ENCODE results near the gene SORBS1.

SORBS1 gene

DNA sequence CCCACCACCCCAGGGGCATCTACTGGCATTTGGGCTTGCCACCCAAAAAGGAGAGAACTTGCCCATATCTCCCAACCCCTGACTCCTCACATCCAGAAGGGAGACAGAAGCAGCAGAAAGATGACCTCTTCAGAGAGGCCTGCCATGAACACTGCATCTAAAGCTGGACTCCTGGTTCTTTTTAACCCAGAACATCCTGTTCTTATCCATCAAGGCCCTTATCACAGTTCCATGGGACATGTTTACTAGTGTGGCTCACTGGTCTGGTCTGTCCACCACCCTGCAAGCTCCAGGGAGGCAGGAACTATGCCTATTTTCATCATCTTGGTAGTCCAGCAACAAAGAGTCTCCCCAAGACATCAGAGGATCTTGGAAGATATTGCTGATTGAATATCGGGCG is 155.5 kb downstream of the SORBS1 start:
- no peak for DNase-seq

DNA sequence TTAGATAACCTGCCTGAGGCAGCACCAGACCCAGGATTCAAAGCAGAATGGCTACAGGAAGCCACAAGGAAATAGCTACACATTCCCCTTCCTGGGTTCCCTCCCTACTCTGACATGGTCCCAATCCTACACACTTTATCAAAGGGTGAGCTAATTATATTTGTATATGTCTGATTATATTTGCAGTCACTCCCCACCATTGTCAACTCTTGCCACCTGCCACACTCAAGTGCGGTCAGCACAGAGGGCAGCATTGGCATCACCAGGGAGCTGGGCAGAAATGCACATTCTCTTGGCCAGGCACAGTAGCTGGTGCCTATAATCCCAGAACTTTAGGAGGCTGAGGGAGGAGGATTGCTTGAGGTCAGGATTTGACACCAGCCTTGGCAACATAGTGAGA is 156.3 kb downstream of the SORBS1 start:
- no peak for DNase-seq

DNA sequence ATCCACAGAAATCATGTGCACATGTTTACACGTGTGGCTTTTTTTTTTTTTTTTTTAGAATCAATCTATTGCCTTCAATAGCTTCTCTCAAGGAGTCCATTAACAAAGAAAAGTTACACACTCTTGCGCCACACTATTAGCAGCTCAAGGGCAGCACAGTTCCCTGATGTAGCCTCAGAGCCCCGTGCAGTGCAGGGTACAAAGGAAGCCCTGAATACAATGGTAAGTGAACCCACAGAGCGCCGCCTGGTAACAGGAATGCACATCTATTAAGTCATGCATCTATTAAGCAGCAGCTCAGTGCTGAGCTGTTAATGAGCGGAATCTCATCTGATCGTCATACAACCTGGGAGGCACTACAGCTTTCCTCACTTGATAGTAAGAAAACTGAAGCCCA is 156.7 kb downstream of the SORBS1 start:
- DNase-seq = no peak

DNA sequence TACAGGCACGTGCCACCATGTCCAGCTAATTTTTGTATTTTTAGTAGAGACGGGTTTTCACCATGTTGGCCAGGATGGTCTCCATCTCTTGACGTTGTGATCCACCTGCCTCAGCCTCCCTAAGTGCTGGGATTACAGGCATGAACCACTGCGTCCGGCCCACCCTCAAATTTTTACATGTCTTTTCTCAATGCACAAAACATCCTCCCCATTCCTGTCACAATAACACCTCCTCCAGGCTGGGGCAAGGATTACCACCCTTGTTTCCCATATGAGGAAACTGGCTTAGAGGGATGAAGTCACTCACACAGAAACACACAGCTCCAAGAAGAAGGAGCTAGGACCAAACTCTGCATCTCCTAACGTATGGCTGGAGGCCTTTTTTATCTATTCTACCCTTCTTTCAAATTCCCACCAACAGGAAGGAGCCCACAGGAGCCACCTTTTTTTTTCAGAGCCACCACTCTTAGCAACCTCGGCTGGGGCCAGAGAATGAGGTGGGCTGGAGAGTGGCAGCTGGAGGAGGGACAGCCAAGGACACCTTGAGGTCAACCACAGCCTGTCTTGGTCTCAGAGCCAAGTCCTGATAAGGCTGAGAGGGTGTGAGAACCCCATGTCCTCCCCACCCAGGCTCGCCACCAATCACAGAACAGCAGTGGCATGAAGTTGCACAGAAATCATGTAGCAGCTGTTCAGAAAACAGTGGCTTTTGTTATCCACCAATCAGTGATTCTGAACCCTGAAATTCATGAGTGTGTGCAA is 157.3 kb downstream of the SORBS1 start:
- DNase-seq = no peak

DNA sequence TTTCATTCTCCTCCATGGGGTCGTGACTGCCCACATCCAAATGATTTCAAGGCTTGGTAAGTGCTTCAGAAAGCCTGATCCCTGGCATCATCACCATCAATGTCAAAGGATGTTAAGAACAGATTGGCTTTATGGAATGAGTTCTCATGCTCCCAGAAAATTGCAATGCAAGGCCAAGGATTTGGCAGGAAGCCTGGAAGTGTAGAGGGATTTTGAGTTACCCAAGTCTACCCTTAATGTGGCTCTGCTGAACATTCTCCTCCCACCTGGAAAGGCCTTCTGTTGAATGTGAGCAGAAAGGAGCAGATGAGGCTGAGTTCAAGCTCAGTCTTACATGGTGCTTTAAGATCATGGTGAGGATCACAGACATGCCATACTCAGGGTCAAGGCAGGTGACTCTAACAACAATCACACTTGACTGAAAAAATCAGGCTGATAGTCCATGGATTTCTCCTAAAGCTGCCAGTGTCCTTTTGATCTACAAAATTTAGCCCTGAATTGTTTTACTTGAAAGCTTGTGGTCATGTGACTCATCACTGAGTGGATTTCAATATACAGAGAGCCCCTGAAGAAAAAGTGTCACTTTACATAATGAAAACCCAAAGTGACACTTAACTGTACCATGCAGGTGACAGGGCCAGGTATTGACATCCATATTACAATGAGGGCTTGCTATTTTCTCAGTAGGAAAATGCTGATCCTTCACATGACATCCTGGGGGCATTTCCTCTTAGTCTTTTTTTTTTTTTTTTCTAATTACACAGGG is 159.3 kb downstream of the SORBS1 start:
- DNase-seq = no peak

DNA sequence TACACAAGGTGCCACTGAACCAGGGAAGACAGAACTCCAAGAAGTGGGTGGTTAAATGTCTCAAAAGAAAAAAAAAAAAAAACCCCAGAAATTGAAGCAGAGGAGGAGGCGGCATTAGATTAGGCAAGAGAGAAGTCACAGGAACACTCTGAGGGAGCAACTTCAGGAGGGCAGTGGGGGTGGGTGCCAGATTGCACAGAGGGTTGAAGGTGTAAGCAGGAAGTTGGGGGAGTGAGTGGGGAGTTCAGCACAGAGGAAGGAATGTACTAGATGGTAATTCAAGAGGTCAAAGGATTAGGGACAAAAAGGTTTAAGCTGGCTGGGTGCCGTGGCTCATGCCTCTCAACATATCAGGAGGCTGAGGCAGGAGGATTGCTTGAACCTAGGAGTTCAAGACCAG is 160.4 kb downstream of the SORBS1 start:
- DNase-seq = no peak

DNA sequence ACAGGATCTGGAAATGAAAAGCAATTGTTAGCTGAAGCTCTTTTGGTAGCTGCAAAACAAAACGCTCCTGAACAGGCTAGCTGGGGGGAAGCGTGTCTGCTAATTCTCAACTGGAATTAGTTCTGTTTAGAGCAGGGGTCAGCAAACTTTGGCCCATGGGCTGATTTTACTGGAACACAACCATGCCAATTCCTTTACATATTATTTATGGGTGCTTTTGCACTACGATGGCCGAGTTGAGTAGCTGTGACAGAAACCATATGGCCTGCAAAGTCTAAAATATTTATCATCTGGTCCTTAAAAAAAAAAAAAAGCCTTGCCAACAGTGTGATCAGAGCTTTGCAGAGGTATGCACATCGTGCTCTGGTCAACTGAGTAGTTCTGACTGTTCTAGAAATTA is 162.0 kb downstream of the SORBS1 start:
- DNase-seq = no peak

DNA sequence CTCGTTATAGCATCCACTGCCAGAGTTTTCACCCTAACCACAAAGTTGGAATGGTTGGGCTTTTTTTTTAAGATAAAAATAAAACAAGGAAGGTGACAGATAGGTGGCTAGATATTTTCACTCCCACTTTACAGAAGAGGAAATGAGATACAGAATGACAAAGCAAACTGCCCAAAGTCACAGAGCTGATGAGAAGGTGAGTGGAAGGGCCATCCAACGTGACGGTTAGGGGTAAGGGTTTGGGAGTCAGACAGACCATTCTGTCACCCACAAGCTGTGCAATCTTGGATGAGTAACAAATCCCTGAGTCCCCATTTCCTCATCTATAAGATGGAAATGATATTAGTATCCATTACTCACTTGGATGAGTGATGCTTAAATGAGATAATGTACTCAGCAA is 163.4 kb downstream of the SORBS1 start:
- no peak for DNase-seq

DNA sequence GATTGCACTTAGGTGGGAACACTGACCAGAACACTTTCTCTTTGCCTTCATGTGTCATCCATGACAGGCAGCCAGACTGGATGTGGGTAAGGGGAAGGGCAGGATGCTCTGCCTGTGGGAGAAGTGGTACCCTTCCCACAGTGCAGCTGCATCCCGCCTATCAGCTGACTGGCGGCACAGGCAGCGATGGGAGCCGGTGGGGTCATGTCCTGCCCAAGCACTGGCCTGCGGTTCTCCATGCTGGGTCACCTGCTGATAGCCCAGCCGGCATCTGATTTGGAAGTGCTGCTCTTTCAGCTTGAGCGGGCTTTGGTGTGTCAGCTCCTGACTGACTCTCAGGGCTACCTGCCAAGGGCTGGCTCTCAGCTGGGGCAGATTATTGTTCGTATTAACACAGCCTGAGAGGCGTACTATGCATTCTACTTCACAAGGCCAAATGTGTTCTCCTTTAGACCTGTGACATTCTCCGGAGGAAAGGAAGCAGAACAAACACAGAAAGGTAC is 165.2 kb downstream of the SORBS1 start:
- DNase-seq = no peak

DNA sequence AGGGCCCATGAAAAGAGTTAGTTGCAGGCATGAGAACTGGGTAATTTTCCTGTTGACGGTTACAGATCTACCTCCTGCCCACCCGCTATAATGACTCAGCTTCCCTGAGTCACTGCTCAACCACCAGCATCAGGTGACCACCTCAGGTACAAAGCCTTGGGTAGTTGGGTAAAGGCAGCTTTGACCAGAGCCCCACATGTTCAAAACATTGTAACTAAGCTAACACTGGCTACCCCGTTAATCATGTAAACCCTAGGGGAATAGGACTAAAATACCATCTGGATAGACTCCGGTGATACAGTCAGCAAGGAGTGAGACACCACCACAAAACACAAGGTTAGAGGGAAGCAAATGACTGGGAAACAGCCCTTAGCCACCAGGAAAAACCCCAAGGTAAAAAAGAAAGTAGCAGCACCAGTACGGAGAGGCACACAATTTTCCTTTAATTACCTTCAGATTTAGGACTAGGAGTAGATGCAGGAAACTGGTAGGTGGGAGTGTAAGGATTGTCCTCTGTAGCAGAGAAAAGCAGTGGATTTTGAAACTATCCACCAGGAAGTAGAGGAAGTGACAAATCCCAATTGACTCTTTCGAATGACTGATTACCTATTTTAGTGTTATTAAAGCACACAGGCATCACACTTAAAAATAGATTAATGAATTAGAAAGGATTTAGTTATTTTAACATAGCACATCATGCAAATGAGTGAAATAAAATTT is 166.8 kb downstream of the SORBS1 start:
- no peak for DNase-seq

DNA sequence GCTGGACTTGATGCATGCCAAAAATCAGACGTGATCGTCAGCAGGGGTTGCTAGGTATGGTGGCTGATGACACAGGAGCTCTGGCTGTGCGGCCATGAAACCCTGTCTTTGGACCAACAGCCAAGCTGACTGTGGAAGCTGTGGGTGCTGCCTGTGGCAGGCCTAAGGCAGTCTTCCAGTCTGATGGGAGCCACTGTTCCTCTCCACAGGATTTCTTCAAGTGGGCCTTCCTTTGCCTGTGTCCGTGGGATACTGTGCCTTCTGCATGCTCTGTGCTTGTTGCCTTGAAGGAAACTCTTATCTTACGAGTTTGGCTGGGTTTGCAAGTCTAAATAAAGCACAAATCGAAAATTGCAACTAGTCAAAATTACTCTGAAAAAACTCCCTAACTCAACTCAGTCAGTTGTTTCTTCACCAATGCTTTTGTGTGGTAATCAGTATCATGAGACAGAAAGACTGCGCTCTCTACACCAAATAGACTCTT is 168.4 kb downstream of the SORBS1 start:
- DNase-seq = no peak

DNA sequence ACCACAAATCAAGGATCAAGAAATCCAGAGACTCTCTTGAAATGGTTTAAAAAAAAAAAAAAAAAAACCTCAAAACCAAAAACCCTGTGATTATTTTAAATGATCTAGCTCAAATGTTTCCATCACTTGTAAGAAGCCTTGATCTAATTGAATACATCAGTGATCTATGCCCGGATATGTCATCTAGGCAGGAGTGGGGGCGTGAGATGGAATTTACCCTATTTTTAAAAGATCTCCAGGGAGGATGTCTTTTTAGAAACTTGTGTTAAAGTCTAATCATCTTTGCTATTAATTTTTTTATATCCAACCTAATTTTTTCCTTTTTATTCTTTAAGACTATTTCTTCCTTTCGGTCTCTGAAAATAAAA is 169.0 kb downstream of the SORBS1 start:
- DNase-seq = no peak

DNA sequence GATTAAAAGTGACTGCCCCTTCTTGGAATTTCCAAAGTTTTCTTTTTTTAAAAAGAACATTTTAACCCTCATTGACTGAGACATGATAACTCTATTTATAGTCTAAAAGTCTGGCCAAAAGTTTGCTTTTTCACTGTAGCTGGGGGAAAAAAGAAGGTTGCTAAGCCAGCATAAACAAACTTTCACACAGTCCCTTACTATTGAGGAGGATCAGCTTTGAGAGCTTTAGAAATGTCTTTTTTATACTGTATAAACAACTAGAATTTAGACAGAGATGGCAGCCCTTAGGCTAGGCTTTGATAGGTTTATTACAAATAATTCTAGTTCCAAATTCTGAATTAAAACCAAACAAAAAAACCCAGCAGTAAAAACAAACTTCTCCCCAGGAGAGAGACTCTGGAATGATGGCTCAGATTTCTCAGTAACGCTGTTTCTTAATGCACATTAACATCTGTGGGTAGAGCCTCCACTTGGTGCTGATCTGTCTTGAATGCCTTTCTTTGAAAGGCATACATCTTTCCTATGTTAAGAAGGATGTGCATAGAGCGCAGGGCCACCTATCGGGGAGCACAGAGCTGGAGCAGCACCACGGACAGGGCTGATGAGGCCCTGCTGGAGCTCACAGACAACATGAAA is 169.5 kb downstream of the SORBS1 start:
- DNase-seq = no peak

DNA sequence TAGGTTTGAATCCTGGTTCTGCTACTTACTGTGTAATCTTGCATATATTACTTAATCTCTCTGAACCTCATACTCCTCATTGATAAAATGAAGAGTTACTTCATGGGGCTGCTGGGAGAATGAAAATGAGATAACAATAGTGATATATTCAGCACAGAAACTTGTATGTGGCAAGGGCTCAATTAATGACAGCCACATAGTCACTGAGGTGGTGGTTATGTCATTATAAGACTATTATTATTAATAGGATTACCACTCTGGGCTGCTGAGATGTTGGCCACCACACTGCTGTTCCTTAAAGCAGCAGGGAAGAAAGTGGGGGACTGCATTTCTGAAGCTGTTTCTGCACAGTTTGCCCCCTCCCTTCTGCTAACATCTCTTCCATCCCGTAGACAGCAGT is 170.0 kb downstream of the SORBS1 start:
- no peak for DNase-seq

DNA sequence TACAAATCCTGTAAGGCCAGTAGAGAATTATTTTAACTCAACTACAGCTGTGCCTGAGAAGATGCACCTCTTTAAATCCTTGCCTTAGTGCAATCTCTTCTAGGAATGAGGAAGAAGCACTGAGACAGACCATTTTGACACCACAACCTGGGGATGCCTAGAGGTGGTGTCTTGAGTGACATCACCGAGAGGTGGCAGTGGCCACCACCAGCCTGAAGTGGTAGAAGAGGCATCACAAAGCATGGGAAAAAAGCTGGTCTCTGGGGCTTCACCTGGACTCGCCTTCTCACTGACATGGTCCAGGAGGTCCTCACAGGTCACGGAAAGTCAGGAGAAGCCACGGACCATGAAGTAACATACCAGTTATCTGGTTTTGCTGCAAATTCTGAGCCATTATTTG is 171.2 kb downstream of the SORBS1 start:
- no peak for DNase-seq

DNA sequence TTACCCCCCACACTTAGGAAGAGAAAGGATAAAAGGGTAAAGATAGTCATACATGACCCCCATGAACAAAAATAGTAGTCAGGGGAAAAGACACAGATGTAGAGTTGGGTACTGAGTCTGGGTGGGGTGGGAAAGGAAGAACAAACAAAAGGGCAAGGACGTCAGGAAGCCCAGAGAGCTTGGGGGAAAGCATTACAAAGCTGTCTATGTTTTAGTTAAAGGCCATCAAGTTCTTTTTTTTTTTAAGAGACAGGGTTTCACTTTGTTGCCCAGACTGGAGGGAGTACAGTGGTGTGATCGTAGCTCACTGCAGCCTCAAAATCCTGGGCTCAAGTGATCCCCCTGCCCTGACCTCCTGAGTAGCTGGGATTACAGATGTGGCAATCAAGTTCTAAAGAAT is 172.0 kb downstream of the SORBS1 start:
- no peak for DNase-seq

DNA sequence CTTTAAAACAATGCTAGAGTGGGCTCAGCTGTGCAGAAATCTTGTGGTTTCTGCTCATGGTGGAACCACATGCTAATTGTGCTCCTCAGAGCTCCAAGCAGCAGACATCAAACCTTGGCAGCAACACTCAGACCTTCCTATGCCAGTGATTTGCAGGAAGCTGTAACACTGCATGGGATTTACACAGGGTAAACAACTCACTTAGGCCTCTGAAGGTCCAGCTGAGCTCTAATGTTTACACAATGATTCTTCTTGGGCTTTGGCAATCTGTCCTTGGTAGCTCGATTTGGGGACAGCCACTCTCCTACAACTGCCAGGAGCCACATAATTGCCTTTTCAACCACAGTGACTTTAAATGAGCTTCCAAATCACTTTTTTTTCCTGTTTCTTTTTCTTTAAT is 172.6 kb downstream of the SORBS1 start:
- no peak for DNase-seq

DNA sequence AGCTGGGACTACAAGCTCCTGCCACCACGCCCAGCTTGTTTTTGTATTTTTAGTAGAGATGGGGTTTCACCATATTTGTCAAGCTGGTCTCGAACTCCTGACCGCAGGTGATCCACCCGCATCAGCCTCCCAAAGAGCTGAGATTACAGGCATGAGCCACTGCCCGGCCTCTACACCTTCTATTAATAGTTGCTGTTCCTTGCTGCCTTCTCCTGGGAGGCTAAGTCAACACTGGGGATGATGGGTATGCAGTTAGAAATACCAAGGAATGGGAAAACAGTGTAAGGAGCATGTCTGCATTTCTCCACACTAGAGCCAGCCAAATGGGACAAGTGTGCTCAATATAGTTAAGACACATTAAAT is 173.1 kb downstream of the SORBS1 start:
- no peak for DNase-seq

DNA sequence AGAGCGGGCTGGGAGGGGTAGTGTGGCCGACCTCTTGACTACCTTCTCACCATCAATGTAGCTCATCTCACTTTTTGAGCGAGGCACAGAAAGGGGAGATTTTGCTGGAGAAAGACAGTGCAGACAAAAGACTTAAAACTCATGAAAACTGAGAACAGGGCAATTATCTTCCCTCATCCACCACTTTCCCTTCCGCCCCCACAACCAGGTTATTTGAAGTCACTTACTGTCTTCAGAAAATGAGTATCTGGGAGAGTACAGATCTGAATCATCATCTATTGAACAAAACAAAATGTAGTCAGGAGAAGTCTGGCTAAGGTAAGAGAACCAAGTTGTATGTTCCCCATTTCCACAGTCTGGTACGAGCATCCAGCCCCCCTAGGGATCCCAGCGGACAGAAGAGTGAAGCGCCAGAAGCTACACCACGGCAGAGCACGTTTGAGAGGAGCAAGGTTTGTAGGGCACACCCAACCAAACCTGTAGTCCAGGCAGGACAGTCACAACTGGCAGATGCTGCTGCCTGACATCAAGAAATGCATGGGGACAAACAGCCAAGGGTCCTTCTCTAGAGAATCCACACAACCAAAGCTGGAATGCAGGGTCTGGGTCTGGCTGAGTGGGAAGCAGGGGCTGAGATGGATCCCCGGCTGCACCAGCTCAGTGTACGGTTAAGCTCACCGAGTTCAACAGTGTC is 177.0 kb downstream of the SORBS1 start:
- no peak for DNase-seq

DNA sequence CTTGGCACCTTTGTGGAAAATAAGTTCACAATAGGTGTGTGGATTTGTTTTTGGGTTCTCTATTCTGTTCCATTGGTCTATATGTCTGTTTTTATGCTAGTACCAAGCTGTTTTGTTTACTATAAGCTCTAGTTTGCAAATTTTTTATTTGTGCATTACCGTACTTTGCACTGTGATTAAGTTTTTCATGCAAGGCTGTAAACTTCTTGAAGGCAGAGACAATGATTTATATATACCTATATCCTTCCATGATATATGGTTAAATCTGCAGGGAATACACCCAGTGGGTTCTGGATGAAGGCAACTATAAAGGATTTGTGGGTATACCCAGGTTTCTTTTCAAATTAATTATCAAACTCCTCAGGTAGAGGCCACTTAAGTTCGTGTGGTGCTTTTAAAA is 178.6 kb downstream of the SORBS1 start:
- DNase-seq = no peak

DNA sequence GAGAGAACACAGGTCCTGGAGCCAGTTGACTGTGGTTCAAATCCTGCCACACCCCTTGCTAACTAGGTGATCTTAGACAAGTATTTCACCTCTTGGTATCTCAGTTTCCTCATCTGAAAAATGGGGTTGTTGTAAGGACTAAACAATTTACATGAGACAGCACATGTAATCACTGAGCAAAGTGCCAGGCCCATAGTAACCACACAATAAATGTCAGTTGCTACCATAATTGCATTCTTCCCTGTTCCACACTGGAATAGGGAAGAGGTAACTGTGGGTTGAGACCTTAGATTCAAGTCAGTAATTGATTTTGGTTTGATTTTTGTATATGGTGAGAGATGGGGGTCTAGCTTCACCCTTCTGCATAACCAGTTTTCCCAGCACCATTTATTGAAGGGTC is 179.0 kb downstream of the SORBS1 start:
- no peak for DNase-seq

DNA sequence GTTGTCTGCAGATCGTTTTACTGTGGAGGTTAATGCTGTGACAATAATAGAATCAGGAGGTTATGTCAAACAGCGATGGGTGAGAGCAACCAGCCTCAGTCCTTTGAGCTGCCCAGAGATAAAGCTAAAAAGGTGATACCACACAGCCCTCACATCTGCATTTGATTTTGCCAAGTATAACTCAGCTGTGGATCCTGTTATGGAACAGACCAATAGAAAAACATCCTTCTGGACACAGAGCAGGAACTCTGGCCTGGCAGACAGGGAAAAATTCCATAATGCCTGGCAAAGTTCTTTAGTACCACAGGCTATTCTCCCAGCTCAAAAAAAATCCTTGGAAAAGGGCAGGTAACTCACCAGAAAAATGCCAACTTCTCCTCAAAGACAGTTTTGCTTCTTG is 183.2 kb downstream of the SORBS1 start:
- no peak for DNase-seq

DNA sequence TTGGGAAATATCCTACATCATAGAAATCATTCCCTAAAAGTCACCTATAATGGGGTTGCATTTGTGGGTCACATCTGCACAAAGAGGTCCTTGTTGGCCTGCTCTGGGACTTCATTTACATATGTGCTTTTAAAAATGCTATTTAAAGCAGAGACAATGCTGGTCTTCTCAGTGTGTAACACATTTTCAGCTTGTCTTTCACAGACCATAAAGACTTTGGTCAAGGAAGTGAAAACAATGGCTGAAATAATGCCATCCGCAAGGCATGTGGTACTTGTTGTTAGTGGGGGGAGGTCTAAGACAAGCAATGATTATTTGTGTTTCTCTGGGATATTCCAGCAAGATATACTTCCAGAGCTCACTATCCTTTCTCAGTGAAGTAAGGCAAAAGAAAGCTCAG is 185.8 kb downstream of the SORBS1 start:
- DNase-seq = no peak
